ENCODE measurements around the gene MED17.
"Not testable (repeated sequence)": the region's sequence is repeated elsewhere in the genome, so short reads cannot be mapped to it uniquely, and the experiment has no call there.

The MED17 gene

DNA sequence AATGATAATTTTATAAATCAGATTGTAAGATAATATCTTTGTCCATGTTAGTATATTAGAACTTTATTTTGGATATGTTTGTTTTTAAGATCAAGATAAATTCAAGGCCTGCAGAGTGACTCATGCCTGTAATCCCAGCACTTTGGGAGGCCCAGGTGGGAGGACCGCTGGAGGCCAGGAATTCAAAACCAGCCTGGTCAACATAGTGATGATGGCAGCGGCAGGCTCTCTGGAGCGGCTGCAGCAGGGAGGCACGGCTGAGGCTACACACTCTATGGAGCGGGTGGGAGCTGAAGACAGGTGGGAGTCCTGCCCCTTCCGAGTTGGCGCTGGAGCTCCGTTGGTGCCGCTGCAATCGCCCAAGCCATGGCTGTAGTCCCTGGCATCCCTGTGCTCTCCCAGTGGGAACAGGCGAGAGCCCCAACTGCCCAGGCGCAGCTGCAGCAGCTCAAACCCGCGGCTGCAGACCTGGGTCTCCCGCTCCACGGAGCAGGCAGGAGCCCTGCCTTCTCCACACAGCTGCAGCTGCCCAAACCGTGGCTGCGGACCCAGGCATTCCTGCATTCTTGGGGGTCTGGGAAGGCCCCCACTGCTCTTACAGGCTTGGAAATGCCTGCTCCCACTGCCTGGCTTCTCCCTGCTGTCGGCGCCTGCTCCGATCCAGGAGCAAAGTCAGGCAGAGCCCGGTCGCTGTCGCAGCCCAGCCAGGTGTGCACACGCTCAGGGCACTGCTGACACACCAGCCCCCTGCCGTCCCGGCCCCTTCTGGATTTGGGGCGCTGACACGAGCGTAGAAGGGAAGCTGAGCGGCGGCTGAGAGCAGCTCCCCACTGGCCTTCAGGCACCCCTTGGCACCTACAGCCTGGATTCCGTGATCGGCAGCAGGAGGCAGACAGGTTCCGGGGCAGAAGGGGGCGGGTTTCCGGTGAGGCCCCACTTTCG is 25.9 kb upstream of the MED17 start:
- DNase-seq = no peak

DNA sequence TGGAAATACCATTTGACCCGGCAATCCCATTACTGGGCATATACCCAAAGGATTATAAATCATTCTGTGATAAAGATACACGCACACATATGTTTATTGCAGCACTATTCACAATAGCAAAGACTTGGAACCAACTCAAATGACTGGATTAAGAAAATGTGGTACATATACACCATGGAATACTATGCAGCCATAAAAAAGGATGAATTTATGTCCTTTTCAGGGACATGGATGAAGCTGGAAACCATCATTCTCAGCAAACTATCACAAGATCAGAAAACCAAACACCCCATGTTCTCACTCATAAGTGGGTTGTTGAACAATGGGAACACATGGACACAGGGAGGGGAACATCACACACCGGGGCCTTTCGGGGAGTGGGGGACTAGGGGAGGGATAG is 25.0 kb upstream of the MED17 start:
- not testable (repeated sequence) for DNase-seq

DNA sequence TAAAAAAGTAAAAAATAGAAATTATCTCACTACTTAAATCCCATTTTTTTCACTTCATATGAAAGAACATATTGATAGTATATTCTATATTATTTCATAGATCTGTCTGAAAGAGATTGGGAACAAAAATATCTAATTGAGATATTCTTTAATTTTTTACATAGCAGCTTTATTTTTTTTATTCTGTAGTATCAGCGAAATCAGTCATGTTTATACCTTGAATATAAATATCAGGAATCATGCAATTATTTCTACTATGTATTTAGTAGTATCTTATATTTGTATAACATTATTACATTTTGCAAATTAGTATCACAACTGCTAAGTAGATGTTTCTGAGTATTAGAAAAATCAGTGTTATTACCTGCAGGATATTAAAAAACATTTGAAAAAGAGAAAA is 22.2 kb upstream of the MED17 start:
- no peak for DNase-seq

DNA sequence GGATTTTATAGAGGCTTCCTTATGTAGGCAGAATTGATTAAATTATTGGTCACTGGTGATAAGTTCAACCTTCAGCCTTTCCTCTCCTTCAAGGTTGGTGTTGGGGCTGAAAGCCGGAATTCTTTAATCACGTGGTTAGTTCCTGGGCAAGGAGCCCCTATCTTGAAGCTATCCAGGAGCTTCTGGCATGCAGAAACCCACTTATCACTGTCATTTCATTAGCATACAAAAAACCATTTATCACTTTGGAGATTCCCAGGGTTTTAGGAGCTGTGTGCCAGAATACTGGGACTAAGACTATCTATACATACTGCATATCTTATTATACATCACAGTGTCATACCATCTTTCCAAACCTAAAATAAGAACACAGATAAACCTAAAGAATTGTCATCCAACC is 18.5 kb upstream of the MED17 start:
- no peak for DNase-seq

DNA sequence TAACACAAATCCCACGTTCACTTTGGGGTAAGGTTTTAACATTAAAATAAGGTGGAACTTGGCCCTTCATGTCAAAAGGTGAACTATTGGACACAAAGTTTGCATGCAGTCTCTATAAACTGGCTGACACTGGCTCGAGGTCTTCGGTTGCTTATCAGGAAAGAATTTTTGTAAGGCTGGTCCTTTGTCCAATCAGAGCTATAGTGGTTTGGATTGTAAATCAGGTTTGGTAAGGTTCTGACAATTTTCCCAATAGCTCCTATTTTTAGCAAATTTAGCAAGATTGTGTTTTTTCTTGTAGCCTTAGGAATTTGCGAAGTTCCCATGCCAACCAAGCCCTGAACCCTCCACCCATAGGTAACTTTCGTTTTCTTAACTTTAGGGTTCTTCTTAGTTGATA is 17.6 kb upstream of the MED17 start:
- DNase-seq = no peak

DNA sequence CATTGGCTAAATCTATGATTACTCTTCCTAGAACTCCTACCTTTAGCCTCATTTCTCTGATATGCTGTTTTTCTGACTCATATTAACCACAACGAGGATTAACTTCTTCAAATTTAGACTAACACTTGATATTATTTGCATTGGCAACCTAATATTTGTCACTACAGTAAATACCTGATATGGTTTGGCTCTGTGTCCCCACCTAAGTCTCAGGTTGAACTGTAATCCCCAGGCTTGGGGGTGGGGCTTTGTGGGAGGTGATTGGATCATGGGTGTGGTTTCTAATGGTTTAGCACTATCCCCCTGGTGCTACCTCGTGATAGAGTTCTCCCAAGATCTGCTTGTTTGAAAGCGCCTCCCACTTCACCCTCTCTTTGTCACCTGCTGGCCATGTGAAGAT is 17.1 kb upstream of the MED17 start:
- DNase-seq = no peak

DNA sequence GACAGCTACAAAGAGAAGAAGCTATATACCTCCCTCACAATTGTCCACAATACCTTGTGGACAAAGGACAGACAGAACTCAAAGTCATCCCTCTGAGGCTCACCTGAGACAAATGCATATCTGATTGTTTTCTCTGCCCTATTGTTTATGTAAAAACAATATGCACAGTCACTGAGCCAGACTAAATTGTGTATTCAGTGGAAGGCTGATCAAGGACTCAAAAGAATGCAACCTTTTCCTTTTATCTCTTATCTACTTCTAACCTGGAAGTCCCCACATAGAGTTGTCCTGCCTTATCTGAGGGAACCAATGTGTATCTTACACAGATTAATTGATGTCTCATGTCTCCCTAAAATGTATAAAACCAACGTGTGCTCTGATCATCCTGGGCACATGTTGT is 13.9 kb upstream of the MED17 start:
- DNase-seq = no peak

DNA sequence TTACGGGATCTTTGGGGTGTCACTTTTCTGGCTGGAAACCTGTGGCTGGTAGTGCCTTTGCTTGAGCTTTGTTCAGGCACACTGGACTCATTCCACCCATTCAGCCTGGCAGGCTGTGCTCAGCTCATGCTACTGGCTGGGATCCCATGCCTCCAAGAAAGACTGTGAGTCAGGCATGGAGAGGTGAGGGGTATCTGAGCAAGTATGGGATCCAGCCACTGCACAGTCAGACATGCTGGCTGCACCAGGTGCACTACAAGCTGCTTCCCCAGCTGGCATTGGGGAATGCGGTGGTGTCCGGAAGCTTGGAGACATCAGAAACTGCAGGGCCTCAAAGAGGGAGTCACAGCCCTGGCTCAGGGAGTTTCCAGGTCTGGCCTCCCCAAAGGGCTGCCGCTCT is 12.0 kb upstream of the MED17 start:
- no peak for DNase-seq

DNA sequence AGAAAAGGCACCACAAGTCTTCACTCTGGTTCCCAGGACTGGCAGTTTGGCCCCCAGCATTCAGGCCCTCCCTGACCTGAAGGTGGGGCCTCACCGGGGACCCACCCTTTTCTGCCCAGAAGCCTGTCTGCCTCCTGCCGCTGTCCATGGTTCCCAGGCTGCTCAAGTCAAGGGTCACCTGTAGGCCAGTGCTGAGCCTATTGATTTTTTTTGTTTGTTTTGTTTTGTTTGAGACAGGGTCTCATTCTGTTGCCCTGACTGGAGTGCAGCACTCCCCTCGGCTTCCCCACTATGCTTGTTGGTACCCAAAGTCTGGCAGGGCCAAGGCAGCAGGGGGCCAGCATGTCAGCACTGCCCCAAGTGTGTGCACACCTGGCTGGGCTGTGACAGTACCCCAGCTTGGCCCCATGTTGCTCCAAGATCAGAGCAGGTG is 11.0 kb upstream of the MED17 start:
- no peak for DNase-seq

DNA sequence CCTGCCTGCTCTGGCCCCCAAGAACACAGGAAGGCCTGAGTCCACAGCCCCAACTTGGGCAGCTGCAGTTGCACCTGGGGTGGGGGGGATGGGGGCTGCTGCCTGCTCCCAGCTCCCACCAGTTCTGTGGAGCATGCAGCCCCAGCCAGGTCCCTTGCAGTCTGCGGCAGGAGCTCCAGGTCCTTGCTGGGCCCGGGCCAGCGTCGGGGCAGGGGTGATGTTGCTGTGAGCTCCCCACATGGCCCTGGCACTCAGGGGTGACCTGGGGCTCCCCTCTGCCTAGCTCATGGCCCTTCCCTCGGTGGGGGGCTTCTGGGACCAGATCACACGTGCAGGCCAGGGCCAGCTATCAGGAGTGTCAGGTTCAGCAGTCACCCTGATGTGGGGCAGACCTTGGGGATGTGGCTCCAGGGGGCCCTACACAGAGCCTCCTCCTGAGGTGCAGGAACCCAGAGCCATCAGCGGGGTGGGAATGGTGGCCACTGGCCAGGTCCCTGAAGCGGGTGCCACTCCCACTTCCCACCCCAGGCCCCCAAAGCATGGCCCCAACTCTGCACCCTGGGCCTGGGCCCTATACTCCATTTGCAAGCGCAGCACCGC is 10.4 kb upstream of the MED17 start:
- no peak for DNase-seq

DNA sequence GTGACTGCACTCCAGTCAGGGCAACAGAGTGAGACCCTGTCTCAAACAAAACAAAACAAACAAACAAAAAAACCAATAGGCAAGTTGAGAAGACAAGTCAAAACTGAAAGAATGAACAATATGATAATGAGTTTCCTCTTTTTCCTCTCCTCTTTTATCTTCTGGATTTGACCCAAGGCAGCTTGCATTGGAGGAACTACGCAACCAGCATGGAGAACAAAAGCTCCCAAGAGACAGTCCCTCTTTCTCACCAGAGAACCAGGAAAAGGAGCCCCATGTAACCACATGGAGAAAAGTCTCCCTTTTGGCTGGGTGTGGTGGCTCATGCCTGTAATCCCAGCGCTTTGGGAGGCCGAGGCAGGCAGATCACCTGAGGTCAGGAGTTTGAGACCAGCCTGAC is 9.5 kb upstream of the MED17 start:
- not testable (repeated sequence) for DNase-seq

DNA sequence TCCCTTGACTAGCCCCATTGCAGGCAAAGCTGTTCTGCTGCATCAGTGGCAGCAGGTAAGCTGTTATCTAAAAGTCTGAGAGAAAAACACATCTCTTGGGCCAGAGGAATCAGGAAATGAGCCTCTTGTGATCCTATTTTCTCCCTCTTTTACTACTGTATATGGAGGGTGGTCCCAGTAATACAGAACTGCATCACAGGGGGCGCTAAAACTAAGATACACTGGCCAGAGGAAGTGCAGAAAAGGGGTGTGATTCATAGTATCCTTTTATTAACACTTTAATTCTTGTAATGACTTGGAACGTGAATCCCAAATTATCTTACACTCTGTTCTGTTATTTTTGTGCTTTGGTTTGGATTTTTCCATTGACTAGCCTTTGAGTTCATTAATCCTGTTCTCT is 8.8 kb upstream of the MED17 start:
- DNase-seq = no peak

DNA sequence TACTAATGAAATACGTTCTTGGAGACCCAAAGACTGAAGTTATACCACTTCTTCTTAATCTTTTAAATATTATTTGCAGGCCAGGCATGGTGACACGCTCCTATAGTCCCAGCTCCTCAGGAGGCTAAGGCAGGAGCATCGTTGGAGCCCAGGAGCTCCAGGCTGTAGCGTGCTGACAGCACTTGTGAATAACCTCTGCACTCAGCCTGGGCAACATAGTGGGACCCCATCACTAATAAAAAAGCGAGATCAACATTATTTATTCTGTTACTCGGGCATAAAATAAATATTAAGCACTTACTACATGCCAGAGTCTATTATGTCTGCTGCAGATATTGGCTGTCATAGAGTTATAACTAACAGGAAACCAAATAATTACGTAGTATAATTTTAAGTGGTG is 720 bp upstream of the MED17 start:
- DNase-seq = no peak

DNA sequence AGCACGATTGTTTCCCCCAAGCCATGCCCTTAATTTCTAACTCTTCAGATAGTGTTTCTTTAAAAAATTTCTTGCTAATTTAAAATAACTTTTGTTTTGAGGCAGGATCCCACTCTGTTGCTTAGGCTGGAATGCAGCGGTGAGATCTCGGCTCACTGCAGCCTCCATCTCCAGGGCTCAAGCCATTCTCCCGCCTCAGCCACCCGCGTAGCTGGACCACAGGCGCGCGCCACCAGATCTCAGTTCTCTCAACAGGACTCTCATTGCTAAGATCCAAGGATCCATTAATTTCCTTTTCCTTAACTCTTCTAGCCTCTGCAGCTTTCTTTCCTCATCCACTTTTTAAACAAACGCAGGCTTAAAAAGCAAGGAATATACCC is 327 bp upstream of the MED17 start:
- no peak for DNase-seq

DNA sequence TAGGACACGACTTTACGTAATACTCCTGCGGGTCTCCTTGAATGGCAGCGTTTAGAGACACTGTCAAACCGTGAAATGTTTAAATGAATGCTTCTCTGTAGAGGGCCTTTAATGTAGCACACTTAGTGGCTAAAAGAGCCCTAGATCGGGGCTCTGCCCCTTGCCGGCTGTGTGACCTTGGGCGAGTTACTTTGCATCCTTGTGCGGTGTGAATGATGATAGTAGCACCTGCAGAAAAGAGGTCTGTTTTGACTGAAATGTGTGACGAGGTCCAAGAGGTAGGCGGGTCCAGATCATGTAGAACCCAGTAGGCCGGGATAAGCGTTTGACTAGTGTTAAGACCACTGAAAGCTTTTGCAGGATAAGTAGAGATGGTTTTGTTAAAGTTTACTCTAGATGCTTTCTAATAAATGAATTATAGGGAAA is 866 bp downstream of the MED17 start:
- DNase-seq = peak in 1 of 3 experiments; percentile 81

DNA sequence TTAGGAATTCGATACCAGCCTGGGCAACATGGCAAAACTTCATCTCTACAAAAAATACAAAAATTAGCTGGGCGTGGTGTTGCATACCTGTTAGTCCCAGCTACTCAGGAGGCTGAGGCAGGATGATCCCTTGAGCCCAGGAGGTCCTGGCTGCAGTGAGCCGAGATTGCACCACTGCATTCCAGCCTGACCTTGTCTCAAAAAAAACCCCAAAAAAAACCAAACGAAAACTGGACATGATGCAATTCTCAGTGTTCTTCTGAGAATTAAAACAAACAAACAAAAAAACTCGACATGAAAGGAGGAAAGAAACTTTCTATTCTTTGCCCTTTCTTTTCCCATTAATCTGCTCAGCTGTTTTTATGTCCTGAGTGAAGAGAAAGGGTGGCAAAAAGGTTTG is 7.4 kb downstream of the MED17 start:
- DNase-seq = no peak

DNA sequence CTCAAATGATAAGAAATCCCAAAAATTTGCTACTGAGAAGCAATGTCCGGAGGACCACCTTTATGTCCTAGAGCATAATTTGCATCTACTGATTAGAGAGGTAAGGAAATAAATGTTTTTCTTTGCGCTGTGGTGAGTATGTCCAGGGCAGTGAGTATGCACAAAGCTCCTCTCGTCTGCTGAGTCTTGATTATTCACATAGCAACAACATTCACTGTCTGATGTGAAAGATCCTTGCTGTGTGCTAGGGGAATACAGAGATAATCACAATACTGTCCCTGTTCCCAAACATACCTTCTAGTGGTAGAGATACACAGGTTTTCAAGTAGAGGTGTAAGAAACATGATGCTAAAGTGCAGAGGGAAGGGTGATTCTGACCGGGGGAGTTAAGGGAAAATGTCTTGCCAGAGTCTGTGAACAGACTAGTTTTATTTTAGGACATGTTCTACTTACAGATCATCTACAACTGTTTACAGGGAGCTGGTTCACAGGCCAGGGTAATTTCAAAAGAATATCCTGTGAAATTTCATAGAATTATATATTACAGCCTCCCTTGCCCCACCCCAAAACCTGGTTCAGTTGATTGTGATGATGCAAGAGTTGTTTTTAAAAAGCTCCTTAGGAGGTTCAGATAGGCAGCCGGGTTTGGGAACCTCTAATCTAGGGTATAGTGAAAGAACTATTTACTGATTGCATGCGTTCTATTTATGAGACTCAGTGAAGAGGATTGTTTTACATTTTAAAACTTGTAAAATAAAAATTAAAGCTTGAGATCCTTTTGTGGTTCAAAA is 12.6 kb downstream of the MED17 start:
- DNase-seq = no peak

DNA sequence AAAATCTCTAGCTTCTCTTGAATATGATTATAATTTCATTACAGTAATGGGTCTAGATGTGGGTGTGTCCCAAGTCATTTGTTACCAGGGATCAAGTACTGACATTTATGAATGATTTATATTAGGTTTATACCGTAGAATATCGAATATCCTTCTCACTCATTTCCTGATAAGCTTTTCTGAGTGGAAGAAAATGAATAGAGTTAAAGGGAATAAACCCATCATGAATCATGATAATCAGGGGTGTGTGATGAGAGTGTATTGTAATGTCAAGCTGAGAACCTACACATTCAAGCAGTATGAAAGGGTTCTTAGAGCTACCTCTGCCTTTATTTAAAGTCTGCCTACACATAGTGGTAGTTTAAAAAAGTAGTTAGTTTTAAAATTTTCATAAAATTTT is 17.3 kb downstream of the MED17 start:
- DNase-seq = no peak

DNA sequence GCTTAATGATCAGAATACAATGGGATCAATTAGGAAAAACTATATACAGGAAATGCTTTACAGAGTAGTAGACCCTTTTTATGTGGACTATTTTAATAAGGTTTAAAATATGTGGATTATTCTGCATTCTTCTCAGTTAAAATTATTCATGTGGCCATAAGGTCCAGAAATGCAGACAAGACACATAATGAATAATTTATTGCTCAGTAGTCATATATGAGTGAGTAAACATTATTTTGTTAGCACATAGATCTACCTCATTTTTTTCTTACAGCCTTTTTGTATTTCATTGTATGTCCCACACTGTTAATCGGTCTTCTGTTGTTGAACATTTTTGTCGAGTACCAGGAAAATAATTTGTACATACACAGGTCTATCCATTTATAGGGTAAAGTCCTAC is 20.8 kb downstream of the MED17 start:
- DNase-seq = no peak

DNA sequence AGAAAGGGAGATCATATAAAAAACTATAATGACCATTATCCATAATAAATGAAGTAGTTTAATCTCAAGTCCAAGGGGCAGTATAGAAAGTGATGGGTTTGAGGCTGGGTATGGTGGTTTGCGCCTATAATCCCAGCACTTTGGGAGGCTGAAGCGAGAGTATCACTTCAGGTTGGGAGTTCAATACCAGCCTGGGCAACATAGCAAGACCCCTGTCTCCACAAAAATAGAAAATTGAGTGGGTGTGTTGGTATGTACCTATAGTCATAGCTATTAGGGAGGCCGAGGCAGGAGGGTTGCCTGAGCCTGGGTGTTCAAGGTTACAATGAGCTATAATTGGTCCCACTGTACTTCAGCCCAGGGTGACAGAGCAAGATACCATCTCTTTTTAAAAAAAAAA is 23.9 kb downstream of the MED17 start:
- DNase-seq = no peak

DNA sequence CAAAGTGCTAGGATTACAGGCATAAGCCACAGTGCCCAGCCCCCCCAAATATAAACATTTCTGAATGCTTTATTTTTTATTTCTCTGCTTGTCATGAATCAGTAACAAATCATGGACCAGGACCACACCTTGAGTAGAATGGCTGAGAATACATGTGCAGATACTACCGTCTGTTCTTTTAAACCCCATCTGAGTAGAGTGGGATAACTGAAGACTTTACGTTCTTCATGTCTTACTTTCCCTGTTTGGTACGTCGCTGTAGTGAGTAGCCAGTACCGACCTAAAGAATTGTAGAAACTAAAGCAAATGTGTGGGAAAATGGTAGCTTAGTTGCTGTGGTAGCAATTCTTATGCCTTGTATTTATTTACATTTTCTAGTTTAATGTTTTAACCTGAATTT is 29.9 kb downstream of the MED17 start:
- no peak for DNase-seq

DNA sequence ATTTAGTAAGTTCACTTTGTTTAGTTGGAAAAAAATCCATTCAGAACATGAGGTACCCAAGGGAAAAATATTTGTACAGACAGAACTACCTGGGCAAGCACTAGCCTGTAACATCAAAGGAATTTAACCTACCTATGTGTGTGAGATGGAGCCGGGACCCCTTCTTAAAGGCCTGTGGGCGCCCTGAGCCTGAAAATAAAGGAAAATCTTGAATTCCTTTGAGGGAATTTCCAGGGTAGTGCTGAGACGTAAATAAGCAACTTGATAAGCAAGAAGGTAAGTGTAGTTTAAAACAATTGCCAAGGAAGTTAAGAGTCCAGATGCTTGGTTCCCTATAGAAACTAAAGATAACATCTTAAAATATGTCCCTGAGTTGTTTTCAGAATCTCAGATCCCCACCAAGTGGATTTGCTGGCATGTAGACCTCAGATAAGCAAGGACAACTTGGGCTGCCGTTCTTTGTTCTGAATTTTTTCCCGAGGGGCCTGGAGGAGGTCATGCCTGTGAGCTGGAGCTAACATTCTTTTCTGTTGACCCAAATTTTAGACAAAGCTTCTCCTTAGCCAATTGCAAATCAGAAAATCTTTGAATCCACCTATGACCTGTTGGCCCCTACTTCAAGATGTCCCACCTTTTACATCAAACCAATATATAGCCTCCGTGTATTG is 31.0 kb downstream of the MED17 start:
- DNase-seq = no peak
